ENCODE results near the gene NUDT19. TPM values are rescaled to one million over a fixed set of nuclear protein-coding genes. Genes with fewer than 3 reads are reported as not detected.

NUDT19 gene
- total and polyA plus RNA-seq, 9 of the 15 experiments (the other 6 are each of a cell fraction or from before 2014, with no cell fraction given): 9.6 to 38.6 (median 14.4) TPM

GRCh38 chr19:32671883-32672593 lies 19.6 kb upstream of the NUDT19 start (continued):
- 0 out of 4 replicates have a peak, but pooled peaks have one; percentile 23 to 64 for TF ChIP-seq FOXK2 (conservative IDR thresholded peaks at IDR 0.05 in 1 of 2, IDR thresholded peaks at IDR 0.05 in 1 of 2; ENCODE audit: low read depth in 2 of 2)
- TF ChIP-seq SNIP1 (IDR thresholded peaks at IDR 0.05; ENCODE audit: low read depth): no peak
- TF ChIP-seq PHF8 (IDR thresholded peaks at IDR 0.05; ENCODE audit: borderline replicate concordance, low read length): no peak
- no peak for TF ChIP-seq HBP1 (CRISPR knock-in tag; IDR thresholded peaks at IDR 0.05)
- TF ChIP-seq ZNF740 (CRISPR knock-in tag; IDR thresholded peaks at IDR 0.05): no peak
- TF ChIP-seq ZNF740 (tag; IDR thresholded peaks at IDR 0.05): no peak
- TF ChIP-seq RNF2 (IDR thresholded peaks at IDR 0.05): peak; percentile 97
- no peak for TF ChIP-seq MED1 (CRISPR knock-in tag; IDR thresholded peaks at IDR 0.05; ENCODE audit: borderline replicate concordance)
- TF ChIP-seq JUN (IDR thresholded peaks at IDR 0.05; ENCODE audit: borderline replicate concordance, low read depth, low read length): peak; percentile 63; the same call in 1 of the 2 replicates
- no peak for TF ChIP-seq JUN (CRISPR knock-in tag; IDR thresholded peaks at IDR 0.05; ENCODE audit: borderline replicate concordance)
- TF ChIP-seq CBX2 (IDR thresholded peaks at IDR 0.05; ENCODE audit: insufficient read depth, low read length, poor library complexity, severe bottlenecking): no peak
- no peak for TF ChIP-seq HDAC8 (tag; IDR thresholded peaks at IDR 0.05)
- TF ChIP-seq MYC (IDR thresholded peaks at IDR 0.05; ENCODE audit: low read depth, low read length): peak; percentile 97
- no peak; the same call in 1 of the 2 replicates for TF ChIP-seq MYC (CRISPR knock-in tag; IDR thresholded peaks at IDR 0.05; ENCODE audit: borderline replicate concordance, low read depth)
- peak; percentile 63 for TF ChIP-seq PKNOX1 (IDR thresholded peaks at IDR 0.05)
- no peak; the same call in 1 of the 2 replicates for TF ChIP-seq MYBL2 (IDR thresholded peaks at IDR 0.05; ENCODE audit: low read depth)
- TF ChIP-seq MYBL2 (CRISPR knock-in tag; IDR thresholded peaks at IDR 0.05; ENCODE audit: borderline replicate concordance): no peak
- no peak for TF ChIP-seq ETS2 (tag; IDR thresholded peaks at IDR 0.05; ENCODE audit: borderline replicate concordance, poor library complexity, severe bottlenecking)
- TF ChIP-seq LARP7 (IDR thresholded peaks at IDR 0.05): no peak
- TF ChIP-seq MTA1 (IDR thresholded peaks at IDR 0.05; ENCODE audit: borderline replicate concordance): peak; percentile 50; the same call in 1 of the 2 replicates
- TF ChIP-seq ZNF3 (CRISPR knock-in tag; IDR thresholded peaks at IDR 0.05): no peak
- peak; percentile 91 for TF ChIP-seq MITF (IDR thresholded peaks at IDR 0.05)
- 0 out of 2 replicates have a peak, but pooled peaks have one; percentile 7 for TF ChIP-seq USF2 (CRISPR knock-in tag; IDR thresholded peaks at IDR 0.05)

Measured in K562 (cell line).